ENCODE data around the gene MKRN1.
"Not testable (repeated sequence)": the region's sequence is repeated elsewhere in the genome, so short reads cannot be mapped to it uniquely, and the experiment has no call there.

The MKRN1 gene

GRCh38 chr7:140453785-140454656 lies 25.3 kb downstream of the MKRN1 start:
- not testable (repeated sequence) for H3K9me3 ChIP-seq (ENCODE audit: control insufficient read depth, insufficient read depth, low read depth, low read length); H3K9ac ChIP-seq (ENCODE audit: low read length); H3K4me3 ChIP-seq (ENCODE audit: low read depth, low read length); H3K27me3 ChIP-seq (ENCODE audit: control insufficient read depth, insufficient read depth, low read length)
- Histone ChIP-seq H3K36me3 (ENCODE audit: control insufficient read depth, insufficient read depth, low read length) (peaks cover 65% of the 10 kb centered on the region), H3K4me1 (ENCODE audit: control insufficient read depth, insufficient read depth, low read length) (peaks cover 68% of the 10 kb centered on the region), H3K27ac (ENCODE audit: low read depth, low read length) (peak overlapping the region; percentile 80)

- H3K9me3 ChIP-seq (ENCODE audit: control insufficient read depth, insufficient read depth, low read depth, low read length) = no peaks in the 10 kb centered on the region
- no peak overlapping the region for H3K9ac ChIP-seq (ENCODE audit: low read length)
- no peak overlapping the region for H3K27ac ChIP-seq (ENCODE audit: low read depth, low read length)
- H3K4me1 ChIP-seq (ENCODE audit: control insufficient read depth, insufficient read depth, low read length) = peaks cover 68% of the 10 kb centered on the region
- H3K27me3 ChIP-seq (ENCODE audit: control insufficient read depth, insufficient read depth, low read length) = no peaks in the 10 kb centered on the region
- H3K4me3 ChIP-seq (ENCODE audit: low read depth, low read length) = no peak overlapping the region
- peaks cover 57% of the 10 kb centered on the region for H3K36me3 ChIP-seq (ENCODE audit: control insufficient read depth, insufficient read depth, low read length)
Measured at GRCh38 chr7:140453273-140453672, 26.0 kb downstream of the MKRN1 start.

GRCh38 chr7:140451716-140452115 lies 27.6 kb downstream of the MKRN1 start:
- H3K4me3 ChIP-seq (ENCODE audit: low read depth, low read length) = no peak overlapping the region
- H3K9ac ChIP-seq (ENCODE audit: low read length) = no peak overlapping the region
- H3K36me3 ChIP-seq (ENCODE audit: control insufficient read depth, insufficient read depth, low read length) = peaks cover 42% of the 10 kb centered on the region
- H3K4me1 ChIP-seq (ENCODE audit: control insufficient read depth, insufficient read depth, low read length) = peaks cover 64% of the 10 kb centered on the region
- no peak overlapping the region for H3K27ac ChIP-seq (ENCODE audit: low read depth, low read length)
- H3K9me3 ChIP-seq (ENCODE audit: control insufficient read depth, insufficient read depth, low read depth, low read length) = no peaks in the 10 kb centered on the region
- no peaks in the 10 kb centered on the region for H3K27me3 ChIP-seq (ENCODE audit: control insufficient read depth, insufficient read depth, low read length)

- no peaks in the 10 kb centered on the region for H3K9me3 ChIP-seq (ENCODE audit: control insufficient read depth, insufficient read depth, low read depth, low read length)
- H3K4me3 ChIP-seq (ENCODE audit: low read depth, low read length) = 0 out of 2 replicates have a peak overlapping the region, but pooled peaks have one; percentile 14
- H3K4me1 ChIP-seq (ENCODE audit: control insufficient read depth, insufficient read depth, low read length) = peaks cover 42% of the 10 kb centered on the region
- H3K36me3 ChIP-seq (ENCODE audit: control insufficient read depth, insufficient read depth, low read length) = peaks cover 17% of the 10 kb centered on the region
- no peaks in the 10 kb centered on the region for H3K27me3 ChIP-seq (ENCODE audit: control insufficient read depth, insufficient read depth, low read length)
- 0 out of 2 replicates have a peak overlapping the region, but pooled peaks have one; percentile 43 for H3K27ac ChIP-seq (ENCODE audit: low read depth, low read length)
- H3K9ac ChIP-seq (ENCODE audit: low read length) = no peak overlapping the region
Measured at GRCh38 chr7:140448781-140449480, 30.4 kb downstream of the MKRN1 start.

DNA sequence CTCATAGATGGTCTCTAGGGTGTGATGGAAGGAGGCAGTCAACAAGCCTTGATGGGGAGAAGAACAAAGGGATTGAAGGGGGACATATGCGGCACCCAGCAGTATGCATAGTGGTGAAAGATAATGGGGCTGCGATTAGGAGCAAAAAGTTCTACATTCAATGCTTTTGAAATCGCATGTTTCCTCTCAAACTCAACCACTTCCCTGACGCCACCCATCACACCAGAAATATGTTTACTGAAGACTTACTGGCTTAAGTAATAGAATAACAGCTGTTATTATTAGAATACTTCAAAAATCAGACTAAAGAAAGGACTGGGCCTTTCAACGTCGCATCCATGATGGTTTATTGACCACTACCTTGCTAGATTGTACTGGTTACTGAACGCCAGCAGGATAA lies 31.5 kb downstream of the MKRN1 start:
- Histone ChIP-seq H3K27me3 (ENCODE audit: control insufficient read depth, insufficient read depth, low read length) (no peaks in the 10 kb centered on the region), H3K36me3 (ENCODE audit: control insufficient read depth, insufficient read depth, low read length) (peaks cover 6% of the 10 kb centered on the region), H3K4me1 (ENCODE audit: control insufficient read depth, insufficient read depth, low read length) (peaks cover 42% of the 10 kb centered on the region), H3K9ac (ENCODE audit: low read length) (no peak overlapping the region), H3K27ac (ENCODE audit: low read depth, low read length) (no peak overlapping the region), H3K9me3 (ENCODE audit: control insufficient read depth, insufficient read depth, low read depth, low read length) (no peaks in the 10 kb centered on the region), H3K4me3 (ENCODE audit: low read depth, low read length) (no peak overlapping the region)

- Histone ChIP-seq H3K36me3 (ENCODE audit: control insufficient read depth, insufficient read depth, low read length) (no peaks in the 10 kb centered on the region), H3K4me1 (ENCODE audit: control insufficient read depth, insufficient read depth, low read length) (peaks cover 34% of the 10 kb centered on the region), H3K27me3 (ENCODE audit: control insufficient read depth, insufficient read depth, low read length) (no peaks in the 10 kb centered on the region), H3K4me3 (ENCODE audit: low read depth, low read length) (no peak overlapping the region), H3K27ac (ENCODE audit: low read depth, low read length) (no peak overlapping the region), H3K9ac (ENCODE audit: low read length) (no peak overlapping the region), H3K9me3 (ENCODE audit: control insufficient read depth, insufficient read depth, low read depth, low read length) (no peaks in the 10 kb centered on the region)
Measured at GRCh38 chr7:140446467-140446866, 32.8 kb downstream of the MKRN1 start.

- H3K36me3 ChIP-seq (ENCODE audit: control insufficient read depth, insufficient read depth, low read length) = no peaks in the 10 kb centered on the region
- H3K4me3 ChIP-seq (ENCODE audit: low read depth, low read length) = no peak overlapping the region
- H3K27me3 ChIP-seq (ENCODE audit: control insufficient read depth, insufficient read depth, low read length) = no peaks in the 10 kb centered on the region
- no peaks in the 10 kb centered on the region for H3K9me3 ChIP-seq (ENCODE audit: control insufficient read depth, insufficient read depth, low read depth, low read length)
- H3K4me1 ChIP-seq (ENCODE audit: control insufficient read depth, insufficient read depth, low read length) = no peaks in the 10 kb centered on the region
- H3K9ac ChIP-seq (ENCODE audit: low read length) = no peak overlapping the region
- no peak overlapping the region for H3K27ac ChIP-seq (ENCODE audit: low read depth, low read length)
Measured at GRCh38 chr7:140441519-140441918, 37.8 kb downstream of the MKRN1 start.

GRCh38 chr7:140440593-140440992 lies 38.7 kb downstream of the MKRN1 start:
- no peaks in the 10 kb centered on the region for H3K27me3 ChIP-seq (ENCODE audit: control insufficient read depth, insufficient read depth, low read length)
- no peaks in the 10 kb centered on the region for H3K9me3 ChIP-seq (ENCODE audit: control insufficient read depth, insufficient read depth, low read depth, low read length)
- no peak overlapping the region for H3K4me3 ChIP-seq (ENCODE audit: low read depth, low read length)
- H3K27ac ChIP-seq (ENCODE audit: low read depth, low read length) = no peak overlapping the region
- H3K9ac ChIP-seq (ENCODE audit: low read length) = no peak overlapping the region
- no peaks in the 10 kb centered on the region for H3K4me1 ChIP-seq (ENCODE audit: control insufficient read depth, insufficient read depth, low read length)
- H3K36me3 ChIP-seq (ENCODE audit: control insufficient read depth, insufficient read depth, low read length) = no peaks in the 10 kb centered on the region

GRCh38 chr7:140439359-140439758 lies 39.9 kb downstream of the MKRN1 start:
- no peak overlapping the region for H3K9ac ChIP-seq (ENCODE audit: low read length)
- H3K9me3 ChIP-seq (ENCODE audit: control insufficient read depth, insufficient read depth, low read depth, low read length) = no peaks in the 10 kb centered on the region
- H3K27ac ChIP-seq (ENCODE audit: low read depth, low read length) = no peak overlapping the region
- H3K27me3 ChIP-seq (ENCODE audit: control insufficient read depth, insufficient read depth, low read length) = no peaks in the 10 kb centered on the region
- H3K36me3 ChIP-seq (ENCODE audit: control insufficient read depth, insufficient read depth, low read length) = no peaks in the 10 kb centered on the region
- no peaks in the 10 kb centered on the region for H3K4me1 ChIP-seq (ENCODE audit: control insufficient read depth, insufficient read depth, low read length)
- H3K4me3 ChIP-seq (ENCODE audit: low read depth, low read length) = no peak overlapping the region

DNA sequence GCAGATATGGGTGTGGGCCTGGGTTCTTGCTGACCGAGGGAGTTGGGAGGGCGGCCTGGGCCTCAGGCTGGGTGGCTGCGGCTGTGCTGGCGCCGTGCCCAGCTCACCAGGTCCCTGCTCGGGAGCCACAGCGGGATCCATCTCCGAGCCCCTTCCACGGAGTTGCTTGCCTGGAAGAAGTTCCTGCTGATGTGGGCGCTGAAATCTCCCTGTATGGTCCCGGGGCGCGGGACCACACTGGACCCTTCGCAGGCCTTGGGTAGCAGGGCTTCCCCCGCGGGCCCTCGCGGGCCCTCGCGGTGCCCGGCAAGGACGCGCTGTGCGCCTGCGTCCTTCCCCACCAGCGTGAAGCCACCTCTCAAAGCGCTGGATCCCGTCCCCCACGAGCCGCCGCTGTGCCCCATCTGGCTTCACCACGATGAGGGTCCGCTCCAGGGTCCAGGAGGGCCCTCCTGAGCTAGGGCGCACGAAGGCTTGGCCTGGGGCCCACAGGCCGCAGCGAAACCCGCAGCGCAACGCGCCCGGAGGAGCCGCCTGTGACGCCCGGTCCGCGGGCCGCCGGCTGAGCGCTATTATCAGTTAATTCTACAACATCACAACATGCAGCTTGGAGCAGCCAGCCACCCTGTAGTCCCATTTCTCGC lies 43.9 kb downstream of the MKRN1 start:
- H3K4me1 ChIP-seq (ENCODE audit: control insufficient read depth, insufficient read depth, low read length) = no peaks in the 10 kb centered on the region
- H3K27me3 ChIP-seq (ENCODE audit: control insufficient read depth, insufficient read depth, low read length) = no peaks in the 10 kb centered on the region
- peaks cover 3% of the 10 kb centered on the region; the same call in 1 of the 2 replicates for H3K9me3 ChIP-seq (ENCODE audit: control insufficient read depth, insufficient read depth, low read depth, low read length)
- H3K36me3 ChIP-seq (ENCODE audit: control insufficient read depth, insufficient read depth, low read length) = no peaks in the 10 kb centered on the region
- H3K4me3 ChIP-seq (ENCODE audit: low read depth, low read length) = no peak overlapping the region
- H3K27ac ChIP-seq (ENCODE audit: low read depth, low read length) = no peak overlapping the region
- no peak overlapping the region for H3K9ac ChIP-seq (ENCODE audit: low read length)

DNA sequence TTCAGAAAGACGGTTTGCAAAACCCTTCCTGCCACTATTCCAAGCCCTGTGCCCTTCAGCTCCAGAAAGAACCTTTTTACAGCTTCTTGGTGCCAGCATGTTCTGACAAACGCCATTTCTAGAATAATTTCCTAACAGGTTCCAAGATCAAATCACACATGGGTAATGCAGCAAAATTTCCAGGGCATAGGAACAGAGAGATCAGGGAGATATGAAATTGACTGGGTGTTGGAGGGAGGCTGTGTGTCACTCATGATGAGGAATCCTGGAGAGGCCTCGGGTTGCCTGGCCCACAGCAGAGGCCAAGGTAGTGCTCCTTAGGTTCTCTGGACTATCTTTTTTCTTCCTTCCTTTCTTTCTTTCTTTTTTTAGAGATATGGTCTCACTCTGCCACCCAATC lies 45.9 kb downstream of the MKRN1 start:
- no peaks in the 10 kb centered on the region for H3K27me3 ChIP-seq (ENCODE audit: control insufficient read depth, insufficient read depth, low read length)
- no peaks in the 10 kb centered on the region for H3K4me1 ChIP-seq (ENCODE audit: control insufficient read depth, insufficient read depth, low read length)
- H3K4me3 ChIP-seq (ENCODE audit: low read depth, low read length) = no peak overlapping the region
- H3K9ac ChIP-seq (ENCODE audit: low read length) = no peak overlapping the region
- H3K27ac ChIP-seq (ENCODE audit: low read depth, low read length) = no peak overlapping the region
- no peaks in the 10 kb centered on the region for H3K36me3 ChIP-seq (ENCODE audit: control insufficient read depth, insufficient read depth, low read length)
- peaks cover 8% of the 10 kb centered on the region; the same call in 1 of the 2 replicates for H3K9me3 ChIP-seq (ENCODE audit: control insufficient read depth, insufficient read depth, low read depth, low read length)
